CD4-positive, alpha-beta T cell (primary cell): ENCODE data around the gene RSPRY1. TPM values are rescaled to one million over a fixed set of nuclear protein-coding genes. Genes with fewer than 3 reads are reported as not detected.
"Not testable (repeated sequence)": the region's sequence is repeated elsewhere in the genome, so short reads cannot be mapped to it uniquely, and the experiment has no call there.

Experiments used
- ATAC-seq: fragments of 200-7000 bp; cut with Tn5 transposase; one replicate; pipeline ENCODE4 v1.10.0; 2022; ENCODE audit warnings: mild to moderate bottlenecking; ENCODE audit not compliant: poor library complexity
- CTCF ChIA-PET: fragments of 350-600 bp; sonication (Branson Sonifier 250); formaldehyde crosslinking; loops from one replicate; lab custom pipeline; 2021; ENCODE audit warnings: antibody characterized with exemption, inconsistent platforms; lab: Charles Lee
- POLR2A ChIA-PET: fragments of 350-600 bp; sonication (Branson Sonifier 250); formaldehyde crosslinking; loops from one replicate; lab custom pipeline; 2021; ENCODE audit warnings: antibody characterized with exemption, inconsistent platforms; lab: Charles Lee
- DNase-seq, 14 experiments: peaks; one replicate each; pipeline ENCODE4 v3.0.0-alpha.2; 2013 to 2020; ENCODE audit warnings: mixed read lengths in 2 of 14
- H3K27ac ChIP-seq, 2 donors: one replicate each; pipeline versions ENCODE4 v1.5.1 to v1.7.0; 2013; ENCODE audit warnings: low read length in 2 of 2, low read depth in 1 of 2, mild to moderate bottlenecking in 1 of 2
- H3K27me3 ChIP-seq, 2 experiments: 1 replicate in 1 of 2; 2 replicates in 1 of 2; pipeline versions ENCODE4 v1.6.1 to v1.7.0; 2013; ENCODE audit warnings: low read length in 2 of 2, control low read depth in 1 of 2, mild to moderate bottlenecking in 1 of 2, moderate library complexity in 1 of 2; ENCODE audit not compliant: insufficient read depth in 2 of 2, control insufficient read depth in 1 of 2
- H3K36me3 ChIP-seq: one replicate; pipeline ENCODE4 v1.6.1; 2013; ENCODE audit warnings: low read length, control low read depth; ENCODE audit not compliant: insufficient read depth
- H3K4me1 ChIP-seq: one replicate; pipeline ENCODE4 v1.6.1; 2013; ENCODE audit warnings: low read length, control low read depth; ENCODE audit not compliant: insufficient read depth
- H3K4me3 ChIP-seq: one replicate; pipeline ENCODE4 v1.5.1; 2013; ENCODE audit warnings: mild to moderate bottlenecking, low read length, moderate library complexity
- H3K9me3 ChIP-seq, 2 experiments: 1 replicate in 1 of 2; 2 replicates in 1 of 2; pipeline versions ENCODE4 v1.6.1 to v1.7.0; 2013; ENCODE audit warnings: low read length in 2 of 2, mild to moderate bottlenecking in 2 of 2, control low read depth in 1 of 2, moderate library complexity in 1 of 2; ENCODE audit not compliant: control insufficient read depth in 1 of 2, insufficient read depth in 1 of 2
- H3K27ac Mint-ChIP-seq: one replicate; pipeline ENCODE4 v1.8.0; 2020; ENCODE audit warnings: mixed read lengths
- H3K27me3 Mint-ChIP-seq: one replicate; pipeline ENCODE4 v1.8.0; 2021; ENCODE audit warnings: mixed read lengths
- H3K36me3 Mint-ChIP-seq: one replicate; pipeline ENCODE4 v1.8.0; 2021; ENCODE audit warnings: low read depth, mixed read lengths
- H3K4me1 Mint-ChIP-seq: one replicate; pipeline ENCODE4 v1.8.0; 2021; ENCODE audit warnings: low read depth, mixed read lengths
- H3K4me3 Mint-ChIP-seq: one replicate; pipeline ENCODE4 v1.8.0; 2020; ENCODE audit warnings: mild to moderate bottlenecking, mixed read lengths
- H3K9me3 Mint-ChIP-seq: one replicate; pipeline ENCODE4 v1.8.0; 2020; ENCODE audit warnings: mixed read lengths
- CTCF ChIP-seq: fragments of 200-600 bp; IDR thresholded peaks from one replicate; pipeline ENCODE4 v1.8.0; 2022; ENCODE audit warnings: antibody characterized with exemption, mild to moderate bottlenecking
- intact Hi-C, 2 experiments: fragments of 100-400 bp; cut with DNase I in 1 of 2; cut with micrococcal nuclease in 1 of 2; formaldehyde crosslinking; loops; one replicate each; pipeline versions ENCODE4 v1.15.1 to v1.9.0; 2023 to 2025; cut with DNase I, micrococcal nuclease
- total RNA-seq, 174 experiments: library from RNA in 2 of 174; stranded (reverse) in 2 of 174; gene quantifications; one replicate each; pipeline ENCODE4 v1.2.3 and lab custom pipeline; 2021 to 2026

RSPRY1 gene
- total RNA-seq, 2 experiments from 2014 or later = 19.9 to 21.3 TPM

- POLR2A ChIA-PET = interaction anchor here (0.9 to 4.2 kb wide), 8 partner anchors 10 to 336 kb away, joined by 3 to 25 read pairs (median 4); partner anchors contain the start of genes ARL2BP, PLLP and POLR2C
- peaks cover 53% of the 10 kb centered on the region for H3K4me1 Mint-ChIP-seq
Observed at GRCh38 chr16:57267343-57267742, 81.2 kb downstream of the RSPRY1 start.

DNA sequence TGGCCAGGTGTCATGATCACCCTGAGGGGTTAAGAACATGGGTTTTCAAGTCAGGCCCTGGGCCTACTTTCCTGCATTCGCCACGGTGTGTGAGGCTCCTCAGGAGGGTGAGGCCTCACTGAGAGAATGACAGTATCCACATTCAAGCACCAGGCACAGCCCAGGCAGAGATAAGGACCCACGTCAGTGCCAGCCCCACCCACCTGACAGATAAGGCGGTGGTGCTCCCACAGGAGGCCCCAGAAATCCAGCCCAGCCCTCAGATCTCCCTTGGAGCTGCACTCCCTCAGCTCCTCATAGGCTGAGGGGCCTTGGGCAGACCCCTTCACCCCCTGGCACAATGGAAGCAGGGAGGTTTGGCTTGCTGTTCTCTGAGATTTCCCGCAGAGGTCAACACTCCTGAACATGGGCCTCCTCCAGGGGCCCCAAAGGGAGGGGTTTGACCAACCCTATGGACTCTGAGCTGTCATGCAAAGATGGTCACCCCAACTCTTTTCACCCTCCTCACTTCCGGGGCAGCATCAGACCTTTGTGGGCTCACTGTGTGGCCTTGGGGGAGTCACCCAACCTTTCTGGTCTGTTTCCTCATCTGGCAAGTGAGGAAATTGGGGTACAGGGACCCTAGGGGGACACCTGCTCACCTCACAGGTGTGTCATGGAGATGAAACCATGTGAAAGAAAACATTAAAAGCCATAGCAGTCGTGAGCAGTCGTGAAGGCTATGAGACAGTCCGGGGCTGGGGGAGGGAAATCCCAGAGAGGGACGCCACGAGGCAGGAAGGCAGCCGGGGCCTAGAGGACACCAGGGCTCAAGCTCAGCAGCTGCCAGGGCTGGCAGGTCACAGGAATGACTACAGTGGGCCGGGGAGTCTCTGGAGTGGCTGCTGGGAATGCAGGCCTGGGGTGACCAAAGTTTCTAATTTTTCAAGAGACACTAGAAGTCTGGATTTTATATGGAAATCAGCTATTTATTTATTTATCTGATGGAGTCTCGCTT, 83.0 kb downstream of the RSPRY1 start:
- Mint-ChIP-seq H3K4me1 (peaks cover 47% of the 10 kb centered on the region), H3K4me3 (peak overlapping the region; percentile 2), H3K9me3 (no peaks in the 10 kb centered on the region), H3K27ac (peak overlapping the region; percentile 97), H3K27me3 (no peaks in the 10 kb centered on the region), H3K36me3 (no peaks in the 10 kb centered on the region)
- DNase-seq (peak in 2 of 14 experiments; percentile 24 to 31), ATAC-seq (no peak)
- POLR2A ChIA-PET = interaction anchor here (1.5 to 4.2 kb wide), 2 partner anchors 11 to 338 kb away, joined by 3 to 25 read pairs; no protein-coding TSS in a partner anchor
- Histone ChIP-seq H3K27ac (peak overlapping the region in 1 of 2 donors; percentile 18), H3K4me1 (peaks cover 54% of the 10 kb centered on the region), H3K9me3 (no peaks in the 10 kb centered on the region), H3K4me3 (no peak overlapping the region), H3K36me3 (no peaks in the 10 kb centered on the region), H3K27me3 (no peaks in the 10 kb centered on the region)
- CTCF ChIA-PET = no interaction called here
- no peak for TF ChIP-seq CTCF
- intact Hi-C loops = loop anchor here in 1 of 2 experiments (10.0 kb wide), 1 partner anchor 534 kb away; the partner anchor contains the start of gene NUP93

More at GRCh38 chr16:57267343-57267742, 81.2 kb downstream of the RSPRY1 start:
- CTCF ChIA-PET = interaction anchor here (0.8 kb wide), 1 partner anchor 12 kb away, joined by 8 read pairs; no protein-coding TSS in a partner anchor
- not testable (repeated sequence) for H3K9me3 ChIP-seq, H3K27me3 ChIP-seq, H3K9me3 Mint-ChIP-seq, H3K27me3 Mint-ChIP-seq, H3K36me3 ChIP-seq, H3K4me3 ChIP-seq, H3K36me3 Mint-ChIP-seq
- DNase-seq (peak in 1 of 14 experiments; percentile 14), ATAC-seq (peak; percentile 21)
- intact Hi-C loops = loop anchor here (2.0 to 10.0 kb wide), 4 partner anchors 17 to 533 kb away; partner anchors contain the start of genes ARL2BP (in 1 of the 2), NUP93 (in 1 of the 2), PLLP (in 1 of the 2) and PSME3IP1 (in 1 of the 2)
- H3K27ac ChIP-seq = peak overlapping the region in 1 of 2 donors; percentile 55
- H3K4me3 Mint-ChIP-seq = peak overlapping the region; percentile 43
- peak overlapping the region; percentile 97 for H3K27ac Mint-ChIP-seq
- peaks cover 55% of the 10 kb centered on the region for H3K4me1 ChIP-seq

- Histone ChIP-seq H3K36me3 (no peaks in the 10 kb centered on the region), H3K27me3 (no peaks in the 10 kb centered on the region), H3K4me3 (no peak overlapping the region), H3K9me3 (no peaks in the 10 kb centered on the region), H3K4me1 (peaks cover 41% of the 10 kb centered on the region), H3K27ac (no peak overlapping the region)
- ATAC-seq = no peak
- Mint-ChIP-seq H3K9me3 (no peaks in the 10 kb centered on the region), H3K27me3 (no peaks in the 10 kb centered on the region), H3K4me3 (no peak overlapping the region), H3K27ac (peak overlapping the region; percentile 97), H3K36me3 (no peaks in the 10 kb centered on the region), H3K4me1 (peaks cover 44% of the 10 kb centered on the region)
- DNase-seq = no peak
- intact Hi-C loops = no loop called here
- CTCF ChIA-PET = no interaction called here
- POLR2A ChIA-PET = no interaction called here
- no peak for TF ChIP-seq CTCF
Observed at GRCh38 chr16:57270221-57271062, 84.3 kb downstream of the RSPRY1 start.
